GM23338 (cell line): Measurements from ENCODE around the gene TOMM40. TPM values are rescaled to one million over a fixed set of nuclear protein-coding genes. Genes with fewer than 3 reads are reported as not detected.
"Not testable (repeated sequence)": the region's sequence is repeated elsewhere in the genome, so short reads cannot be mapped to it uniquely, and the experiment has no call there.

Experiments
- ATAC-seq: fragments of 200-7000 bp; cut with Tn5 transposase; 3 replicates; pipeline ENCODE4 v1.9.1; 2020
- DNase-seq: peaks from one replicate; pipeline ENCODE4 v3.0.0-alpha.2; 2015; ENCODE audit warnings: low spot score
- H2AFZ ChIP-seq: fragments of 200-600 bp; sonication (generic); 2 replicates; pipeline ENCODE4 v1.8.0; 2016; ENCODE audit warnings: antibody characterized with exemption, mild to moderate bottlenecking, moderate library complexity
- H3F3A ChIP-seq: fragments of 200-600 bp; sonication (generic); replicated peaks from 2 replicates; pipeline ENCODE4 v1.8.0; 2017; ENCODE audit warnings: antibody characterized with exemption, mixed run types, low read depth
- H3K27ac ChIP-seq: fragments of 200-600 bp; sonication (generic); 2 replicates; pipeline ENCODE4 v1.6.1; 2016; ENCODE audit warnings: low read depth
- H3K27me3 ChIP-seq: fragments of 200-600 bp; sonication (generic); 2 replicates; pipeline ENCODE4 v1.8.0; 2016; ENCODE audit warnings: mild to moderate bottlenecking, mixed run types, moderate library complexity; ENCODE audit not compliant: insufficient read depth
- H3K36me3 ChIP-seq: fragments of 200-600 bp; sonication (generic); 2 replicates; pipeline ENCODE4 v1.8.0; 2016; ENCODE audit warnings: mild to moderate bottlenecking; ENCODE audit not compliant: insufficient read depth
- H3K4me1 ChIP-seq: fragments of 200-600 bp; sonication (generic); 2 replicates; pipeline ENCODE4 v1.8.0; 2016; ENCODE audit warnings: mild to moderate bottlenecking, moderate library complexity; ENCODE audit not compliant: insufficient read depth
- H3K4me2 ChIP-seq: fragments of 200-600 bp; sonication (generic); 2 replicates; pipeline ENCODE4 v1.7.1; 2017; ENCODE audit warnings: mixed run types
- H3K4me3 ChIP-seq: fragments of 200-600 bp; sonication (generic); 2 replicates; pipeline ENCODE4 v1.6.1; 2016; ENCODE audit warnings: mixed run types
- H3K79me2 ChIP-seq: fragments of 200-600 bp; sonication (generic); replicated peaks from 2 replicates; pipeline ENCODE4 v1.8.0; 2017; ENCODE audit warnings: mild to moderate bottlenecking; ENCODE audit not compliant: insufficient read depth
- H3K9me2 ChIP-seq: fragments of 200-600 bp; sonication (generic); 2 replicates; pipeline ENCODE4 v1.8.0; 2017; ENCODE audit not compliant: insufficient read depth
- H4K20me1 ChIP-seq: fragments of 200-600 bp; sonication (generic); replicated peaks from 2 replicates; pipeline ENCODE4 v1.8.0; 2017; ENCODE audit warnings: mild to moderate bottlenecking; ENCODE audit not compliant: insufficient read depth
- H3K27ac Mint-ChIP-seq: 2 replicates; pipeline ENCODE4 v1.8.0; 2020; ENCODE audit warnings: inconsistent platforms, mild to moderate bottlenecking, moderate library complexity, mixed read lengths
- H3K27me3 Mint-ChIP-seq: 3 replicates; pipeline ENCODE4 v1.8.0; 2022; ENCODE audit warnings: low read depth, mild to moderate bottlenecking, moderate library complexity, mixed read lengths, inconsistent platforms; ENCODE audit not compliant: insufficient read depth, poor library complexity
- H3K36me3 Mint-ChIP-seq: 3 replicates; pipeline ENCODE4 v1.8.0; 2021; ENCODE audit warnings: low read depth, mild to moderate bottlenecking, inconsistent platforms, moderate library complexity, mixed read lengths
- H3K4me1 Mint-ChIP-seq: 3 replicates; pipeline ENCODE4 v1.8.0; 2020; ENCODE audit warnings: mild to moderate bottlenecking, inconsistent platforms, mixed read lengths
- H3K4me3 Mint-ChIP-seq: 3 replicates; pipeline ENCODE4 v1.8.0; 2021; ENCODE audit warnings: moderate library complexity, mild to moderate bottlenecking, inconsistent platforms, mixed read lengths
- H3K9me3 Mint-ChIP-seq: 3 replicates; pipeline ENCODE4 v1.8.0; 2020; ENCODE audit warnings: moderate library complexity, mild to moderate bottlenecking, inconsistent platforms, mixed read lengths
- CREB1 ChIP-seq: fragments of 250-450 bp; sonication (Bioruptor Pico); IDR thresholded peaks from 2 replicates; pipeline ENCODE4 v1.5.0; 2020; ENCODE audit warnings: low read depth, mild to moderate bottlenecking, moderate library complexity
- EZH2 ChIP-seq: fragments of 200-600 bp; sonication (generic); IDR thresholded peaks from one replicate; pipeline ENCODE4 v1.8.0; 2017; ENCODE audit warnings: antibody characterized with exemption, mild to moderate bottlenecking, low read depth; ENCODE audit not compliant: unreplicated experiment
- EZH2phosphoT487 ChIP-seq: fragments of 200-600 bp; sonication (generic); IDR thresholded peaks from one replicate; pipeline ENCODE4 v1.8.1; 2018; ENCODE audit warnings: antibody characterized with exemption; ENCODE audit not compliant: unreplicated experiment
- JUNB ChIP-seq: IDR thresholded peaks from one replicate; pipeline ENCODE4 v1.6.1; 2016; ENCODE audit warnings: antibody characterized with exemption; ENCODE audit not compliant: unreplicated experiment
- NANOG ChIP-seq: IDR thresholded peaks from 2 replicates; pipeline ENCODE4 v1.6.1; 2016; ENCODE audit warnings: antibody characterized with exemption, borderline replicate concordance
- POLR2AphosphoS5 ChIP-seq: IDR thresholded peaks from 2 replicates; pipeline ENCODE4 v1.6.1; 2016; ENCODE audit warnings: antibody characterized with exemption, low read depth
- REST ChIP-seq: IDR thresholded peaks from one replicate; pipeline ENCODE4 v1.6.1; 2018; ENCODE audit warnings: antibody characterized with exemption; ENCODE audit not compliant: unreplicated experiment
- polyA plus RNA-seq: library from polyadenylated mRNA; unstranded; fragments of >200 nt; fragmentation: Nextera tagmentation; extraction: Ambion mirVana; gene quantifications from 2 replicates; pipeline ENCODE4 v1.2.1, GENCODE V29; 2016
- total RNA-seq: library from RNA; depleted of rRNA; stranded (reverse); fragments of >200 nt; shearing (Covaris generic); gene quantifications from 2 replicates; pipeline ENCODE4 v1.2.3, GENCODE V29; 2014

Gene TOMM40
- total and polyA plus RNA-seq, 2 experiments from 2014 or later: 142 to 273 TPM

DNA sequence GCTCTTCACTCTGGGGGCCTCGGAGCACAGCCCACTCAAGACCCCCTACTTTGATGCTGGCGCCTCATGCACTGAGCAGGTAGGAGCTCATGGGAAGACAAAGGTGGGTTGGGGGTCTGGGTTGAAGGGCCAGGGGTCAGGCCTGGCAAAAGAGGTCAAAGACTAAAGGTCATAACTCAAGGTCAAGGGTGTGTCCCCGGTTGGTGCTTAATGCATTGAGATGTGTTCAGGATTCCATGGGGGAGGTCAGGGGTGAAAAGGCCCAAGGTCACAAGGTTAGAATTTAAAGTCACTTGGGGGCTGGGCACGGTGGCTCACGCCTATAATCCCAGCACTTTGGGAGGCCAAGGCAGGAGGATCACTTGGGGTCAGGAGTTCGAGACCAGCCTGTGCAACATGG is 4.9 kb upstream of the TOMM40 start:
- Mint-ChIP-seq H3K4me3 (no peak overlapping the region), H3K9me3 (no peaks in the 10 kb centered on the region; the same call in 2 of the 3 replicates), H3K27me3 (peaks cover 12% of the 10 kb centered on the region), H3K36me3 (peaks cover 50% of the 10 kb centered on the region), H3K27ac (no peak overlapping the region), H3K4me1 (peaks cover 22% of the 10 kb centered on the region)
- peaks cover 17% of the 10 kb centered on the region for H3F3A ChIP-seq
- H3K9me2 ChIP-seq: no peaks in the 10 kb centered on the region
- ATAC-seq (no peak), DNase-seq (no peak)
- H3K36me3 ChIP-seq: peaks cover 14% of the 10 kb centered on the region
- no peaks in the 10 kb centered on the region for H3K27me3 ChIP-seq
- H3K79me2 ChIP-seq: no peaks in the 10 kb centered on the region
- 0 out of 2 replicates have a peak, but pooled peaks cover 4% of the 10 kb centered on the region for H4K20me1 ChIP-seq
- no peak overlapping the region for H3K4me2 ChIP-seq
- H3K4me1 ChIP-seq: peaks cover 18% of the 10 kb centered on the region
- no peak overlapping the region for H2AFZ ChIP-seq
- H3K27ac ChIP-seq: no peak overlapping the region
- H3K4me3 ChIP-seq: no peak overlapping the region
- no peak for TF ChIP-seq NANOG
- TF ChIP-seq JUNB: no peak
- TF ChIP-seq POLR2AphosphoS5: no peak

- no peak overlapping the region for H3K27ac Mint-ChIP-seq
- H3K36me3 ChIP-seq: peaks cover 18% of the 10 kb centered on the region
- ATAC-seq (no peak), DNase-seq (no peak)
- no peak overlapping the region for H3K4me3 Mint-ChIP-seq
- H4K20me1 ChIP-seq: peaks cover 14% of the 10 kb centered on the region
- peaks cover 18% of the 10 kb centered on the region for H3K27me3 Mint-ChIP-seq
- H3K4me1 Mint-ChIP-seq: peaks cover 22% of the 10 kb centered on the region
- peaks cover 26% of the 10 kb centered on the region for H3F3A ChIP-seq
- H3K36me3 Mint-ChIP-seq: peaks cover 61% of the 10 kb centered on the region
- TF ChIP-seq EZH2 (no peak), EZH2phosphoT487 (no peak)
- no peak overlapping the region for H2AFZ ChIP-seq
- no peaks in the 10 kb centered on the region for H3K9me2 ChIP-seq
- no peak overlapping the region for H3K27ac ChIP-seq
- peaks cover 14% of the 10 kb centered on the region for H3K79me2 ChIP-seq
- peaks cover 3% of the 10 kb centered on the region; the same call in 1 of the 3 replicates for H3K9me3 Mint-ChIP-seq
- no peak overlapping the region for H3K4me2 ChIP-seq
- H3K4me3 ChIP-seq: no peak overlapping the region
- H3K4me1 ChIP-seq: peaks cover 11% of the 10 kb centered on the region; the same call in 1 of the 2 replicates
- H3K27me3 ChIP-seq: no peaks in the 10 kb centered on the region
Measured at GRCh38 chr19:44887648-44888047, 3.4 kb upstream of the TOMM40 start.

DNA sequence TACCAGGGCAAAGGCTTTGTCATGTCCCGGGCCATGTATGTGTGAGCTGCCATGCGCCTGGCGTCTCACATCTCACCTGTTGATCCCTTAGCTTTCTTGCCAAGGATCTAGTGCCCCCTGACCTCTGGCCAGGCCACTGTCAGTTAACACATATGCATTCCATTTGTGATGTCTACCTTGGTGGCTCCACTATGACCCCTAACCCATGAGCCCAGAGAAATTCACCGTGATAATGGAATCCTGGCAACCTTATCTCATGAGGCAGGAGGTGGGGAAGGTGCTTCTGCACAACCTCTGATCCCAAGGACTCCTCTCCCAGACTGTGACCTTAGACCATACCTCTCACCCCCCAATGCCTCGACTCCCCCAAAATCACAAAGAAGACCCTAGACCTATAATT is 2.7 kb upstream of the TOMM40 start:
- Histone ChIP-seq H4K20me1 (peaks cover 18% of the 10 kb centered on the region), H3K79me2 (peaks cover 20% of the 10 kb centered on the region), H3K36me3 (peaks cover 25% of the 10 kb centered on the region), H3F3A (peaks cover 30% of the 10 kb centered on the region)
- not testable (repeated sequence) for H3K27ac ChIP-seq, ATAC-seq, H3K4me3 Mint-ChIP-seq, H3K4me2 ChIP-seq, H3K9me3 Mint-ChIP-seq, H3K4me1 ChIP-seq, H3K4me3 ChIP-seq, H2AFZ ChIP-seq, H3K27ac Mint-ChIP-seq, DNase-seq, H3K9me2 ChIP-seq, H3K27me3 ChIP-seq
- peaks cover 65% of the 10 kb centered on the region for H3K36me3 Mint-ChIP-seq
- peaks cover 22% of the 10 kb centered on the region for H3K4me1 Mint-ChIP-seq
- H3K27me3 Mint-ChIP-seq: peaks cover 22% of the 10 kb centered on the region

DNA sequence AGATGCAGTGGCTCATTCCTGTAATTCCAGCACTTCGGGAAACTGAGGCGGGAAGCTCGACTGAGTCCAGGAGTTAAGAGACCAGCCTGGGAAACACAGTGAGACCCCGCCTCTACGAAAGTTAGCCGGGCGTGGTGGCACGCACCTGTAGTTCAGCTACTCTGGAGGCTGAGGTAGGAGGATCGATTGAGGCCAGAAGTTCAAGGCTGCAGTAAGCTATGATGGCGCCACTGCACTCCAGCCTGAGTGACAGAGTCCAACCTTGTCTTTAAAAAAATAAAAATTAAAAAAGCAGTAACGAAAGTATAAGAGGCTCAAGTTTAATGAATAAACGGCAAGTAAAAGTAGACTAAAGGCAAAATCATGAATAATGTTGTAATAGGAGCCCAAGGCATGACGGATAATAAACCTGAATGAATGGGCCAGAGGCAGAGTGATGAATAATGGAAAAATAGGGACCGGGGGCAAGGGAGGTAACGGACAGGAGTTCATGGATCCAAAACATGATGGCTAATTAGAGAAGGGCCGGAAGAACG is 1.2 kb upstream of the TOMM40 start:
- H2AFZ ChIP-seq: no peak overlapping the region
- H3K4me1 ChIP-seq: peaks cover 9% of the 10 kb centered on the region; the same call in 1 of the 2 replicates
- TF ChIP-seq CREB1 (CRISPR knock-in tag) (no peak), REST (no peak), POLR2AphosphoS5 (no peak)
- peaks cover 3% of the 10 kb centered on the region; the same call in 2 of the 3 replicates for H3K9me3 Mint-ChIP-seq
- peak overlapping the region; percentile 46 for H3K4me3 ChIP-seq
- peaks cover 27% of the 10 kb centered on the region for H3F3A ChIP-seq
- H3K36me3 Mint-ChIP-seq: peaks cover 70% of the 10 kb centered on the region
- peaks cover 20% of the 10 kb centered on the region for H3K27me3 Mint-ChIP-seq
- H3K4me1 Mint-ChIP-seq: peaks cover 22% of the 10 kb centered on the region
- peak overlapping the region; percentile 76 for H3K4me3 Mint-ChIP-seq
- peaks cover 30% of the 10 kb centered on the region for H4K20me1 ChIP-seq
- ATAC-seq (no peak), DNase-seq (no peak)
- H3K79me2 ChIP-seq: peaks cover 33% of the 10 kb centered on the region
- peak overlapping the region; percentile 67 for H3K4me2 ChIP-seq
- H3K27ac Mint-ChIP-seq: peak overlapping the region; percentile 96
- H3K36me3 ChIP-seq: peaks cover 34% of the 10 kb centered on the region
- no peaks in the 10 kb centered on the region for H3K27me3 ChIP-seq
- peak overlapping the region; percentile 83 for H3K27ac ChIP-seq
- no peaks in the 10 kb centered on the region for H3K9me2 ChIP-seq
